ENCODE data around the gene COL15A1.

DNA sequence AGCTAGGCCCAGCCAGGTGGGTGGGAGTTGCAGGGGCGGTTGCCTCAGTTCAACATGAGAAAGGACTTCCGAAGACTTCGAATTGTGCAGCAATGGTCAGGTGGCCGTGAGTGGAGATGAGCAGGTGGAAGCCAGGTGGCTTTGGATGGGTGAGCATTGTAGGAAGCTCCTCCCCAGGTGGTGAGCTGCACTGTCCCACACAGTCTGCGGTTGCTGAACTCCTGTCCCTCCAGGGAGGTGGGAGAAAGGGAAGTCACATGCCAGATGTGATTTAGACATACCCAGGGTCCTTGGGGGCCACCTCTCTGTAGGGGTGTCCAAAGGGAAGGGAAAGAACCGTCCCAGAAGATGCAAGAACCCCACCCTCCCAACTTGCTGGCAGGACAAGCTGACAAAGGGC is 30.4 kb downstream of the COL15A1 start:
- TF ChIP-seq, protein P1, sequence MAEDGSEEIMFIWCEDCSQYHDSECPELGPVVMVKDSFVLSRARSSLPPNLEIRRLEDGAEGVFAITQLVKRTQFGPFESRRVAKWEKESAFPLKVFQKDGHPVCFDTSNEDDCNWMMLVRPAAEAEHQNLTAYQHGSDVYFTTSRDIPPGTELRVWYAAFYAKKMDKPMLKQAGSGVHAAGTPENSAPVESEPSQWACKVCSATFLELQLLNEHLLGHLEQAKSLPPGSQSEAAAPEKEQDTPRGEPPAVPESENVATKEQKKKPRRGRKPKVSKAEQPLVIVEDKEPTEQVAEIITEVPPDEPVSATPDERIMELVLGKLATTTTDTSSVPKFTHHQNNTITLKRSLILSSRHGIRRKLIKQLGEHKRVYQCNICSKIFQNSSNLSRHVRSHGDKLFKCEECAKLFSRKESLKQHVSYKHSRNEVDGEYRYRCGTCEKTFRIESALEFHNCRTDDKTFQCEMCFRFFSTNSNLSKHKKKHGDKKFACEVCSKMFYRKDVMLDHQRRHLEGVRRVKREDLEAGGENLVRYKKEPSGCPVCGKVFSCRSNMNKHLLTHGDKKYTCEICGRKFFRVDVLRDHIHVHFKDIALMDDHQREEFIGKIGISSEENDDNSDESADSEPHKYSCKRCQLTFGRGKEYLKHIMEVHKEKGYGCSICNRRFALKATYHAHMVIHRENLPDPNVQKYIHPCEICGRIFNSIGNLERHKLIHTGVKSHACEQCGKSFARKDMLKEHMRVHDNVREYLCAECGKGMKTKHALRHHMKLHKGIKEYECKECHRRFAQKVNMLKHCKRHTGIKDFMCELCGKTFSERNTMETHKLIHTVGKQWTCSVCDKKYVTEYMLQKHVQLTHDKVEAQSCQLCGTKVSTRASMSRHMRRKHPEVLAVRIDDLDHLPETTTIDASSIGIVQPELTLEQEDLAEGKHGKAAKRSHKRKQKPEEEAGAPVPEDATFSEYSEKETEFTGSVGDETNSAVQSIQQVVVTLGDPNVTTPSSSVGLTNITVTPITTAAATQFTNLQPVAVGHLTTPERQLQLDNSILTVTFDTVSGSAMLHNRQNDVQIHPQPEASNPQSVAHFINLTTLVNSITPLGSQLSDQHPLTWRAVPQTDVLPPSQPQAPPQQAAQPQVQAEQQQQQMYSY (CRISPR knock-in tag; IDR thresholded peaks at IDR 0.05) = no peak
- TF ChIP-seq CTCF (CRISPR knock-in tag; IDR thresholded peaks at IDR 0.05) (no peak), ZNF274 (CRISPR knock-in tag; IDR thresholded peaks at IDR 0.05) (no peak)
